Left lung (tissue), 10 donors: ENCODE data around the gene KLRC3. TPM values are rescaled to one million over a fixed set of nuclear protein-coding genes. Genes with fewer than 3 reads are reported as not detected.
"Not testable (repeated sequence)": the region's sequence is repeated elsewhere in the genome, so short reads cannot be mapped to it uniquely, and the experiment has no call there.

Source experiments
- ATAC-seq: fragments of 200-7000 bp; cut with Tn5 transposase; one replicate; pipeline ENCODE4 v1.9.1; 2020; ENCODE audit warnings: moderate library complexity
- DNase-seq, 4 donors: peaks; one replicate each; pipeline ENCODE4 v3.0.0-alpha.2; 2013 to 2020
- H3K27ac ChIP-seq, 2 donors: fragments of 200-600 bp; sonication (generic) in 1 of 2; one replicate each; pipeline versions ENCODE4 v1.5.0 to v1.8.0; 2020 to 2021
- H3K27me3 ChIP-seq, 2 donors: fragments of 200-600 bp; sonication (generic) in 1 of 2; one replicate each; pipeline versions ENCODE4 v1.5.0 to v1.8.0; 2020 to 2021
- H3K36me3 ChIP-seq, 2 donors: fragments of 200-600 bp; sonication (generic) in 1 of 2; one replicate each; pipeline versions ENCODE4 v1.5.0 to v1.8.0; 2020 to 2021
- H3K4me1 ChIP-seq, 2 donors: fragments of 200-600 bp; one replicate each; pipeline ENCODE4 v1.8.0; 2021
- H3K4me3 ChIP-seq, 2 donors: fragments of 200-600 bp; sonication (generic) in 1 of 2; one replicate each; pipeline versions ENCODE4 v1.5.0 to v1.8.0; 2020 to 2021; ENCODE audit warnings: mild to moderate bottlenecking in 1 of 2
- H3K9me3 ChIP-seq, 2 donors: fragments of 200-600 bp; sonication (generic) in 1 of 2; one replicate each; pipeline versions ENCODE4 v1.5.0 to v1.8.0; 2020 to 2021
- intact Hi-C, 2 donors: fragments of 100-400 bp; cut with DNase I; formaldehyde crosslinking; loops; one replicate each; pipeline versions ENCODE4 v1.11.2 to v1.14.2; 2022
- polyA plus RNA-seq, 6 donors: library from polyadenylated mRNA; unstranded; fragments of 120-200 nt; gene quantifications; one replicate each; pipeline ENCODE4 v1.2.1, GENCODE V29; 2013; ENCODE audit not compliant: insufficient read length in 6 of 6
- total RNA-seq, 2 donors: library from RNA; stranded (reverse); fragmentation: NEBNext Ultra II Directional; extraction: Animal tissue kit (Norgen Biotek cat#: 25700); gene quantifications; one replicate each; pipeline ENCODE4 v1.2.1, GENCODE V29; 2021
- TF ChIP-seq, protein P1 (sequence below), 2 donors: fragments of 200-600 bp; sonication (generic) in 1 of 2; IDR thresholded peaks; one replicate each; pipeline versions ENCODE4 v1.5.0 to v1.8.0; 2021; ENCODE audit warnings: antibody characterized with exemption in 2 of 2
- donor health status: DM: no; HTN: yes; CAD: no.
- donor health status: DM: no; HTN: no; CAD: no.

KLRC3 gene
- total and polyA plus RNA-seq, 8 donors = 0.25 to 0.41 (median 0.32) TPM; not detected in 5

DNA sequence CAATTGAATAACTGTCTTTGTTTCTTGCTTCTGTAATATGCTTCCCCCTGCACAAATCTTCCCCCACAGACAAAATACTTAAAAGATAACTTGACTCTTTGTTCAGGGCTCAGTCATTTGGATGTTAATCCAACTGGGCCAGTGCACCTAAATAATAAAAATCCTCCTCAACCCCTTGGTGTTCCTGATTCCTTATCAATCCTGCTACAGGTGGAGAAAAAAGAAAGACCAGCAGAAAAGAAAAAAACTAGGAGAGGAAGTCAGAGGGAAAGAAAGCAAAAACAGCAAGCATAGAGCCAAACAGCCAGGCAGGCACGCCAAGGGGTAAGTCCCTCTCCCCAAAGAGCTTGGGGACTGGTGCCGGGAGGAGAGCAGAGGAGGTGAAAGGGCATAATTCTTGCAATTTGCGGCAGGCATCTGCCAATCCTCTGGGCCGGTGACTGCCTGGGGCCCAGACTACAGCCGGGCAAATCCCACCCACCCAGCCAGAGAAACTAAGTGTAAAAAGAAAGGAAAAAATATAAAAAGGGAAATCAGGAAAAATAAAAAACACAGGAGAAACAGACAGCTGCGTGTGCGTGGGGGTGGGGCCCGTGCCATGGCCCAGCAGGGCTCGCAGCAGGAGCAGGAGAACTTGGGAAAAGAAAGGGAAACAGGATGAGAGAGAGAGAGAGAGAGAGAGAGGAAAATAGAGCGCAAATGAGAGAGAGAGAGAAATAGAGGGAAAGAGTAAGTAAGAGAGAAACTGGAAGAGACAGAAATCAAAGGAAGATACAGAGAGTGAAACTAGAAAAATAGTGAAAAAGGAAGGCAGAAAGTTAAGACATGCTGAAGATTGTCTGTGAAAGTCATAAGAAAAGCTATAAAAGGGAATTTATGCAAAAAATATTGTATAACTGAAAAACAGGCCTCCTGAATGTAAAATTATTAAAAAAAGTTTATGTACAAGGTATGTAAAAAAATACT, 51.9 kb downstream of the KLRC3 start:
- no peaks in the 10 kb centered on the region for H3K36me3 ChIP-seq
- no peak overlapping the region for H3K27ac ChIP-seq
- TF ChIP-seq, protein P1, sequence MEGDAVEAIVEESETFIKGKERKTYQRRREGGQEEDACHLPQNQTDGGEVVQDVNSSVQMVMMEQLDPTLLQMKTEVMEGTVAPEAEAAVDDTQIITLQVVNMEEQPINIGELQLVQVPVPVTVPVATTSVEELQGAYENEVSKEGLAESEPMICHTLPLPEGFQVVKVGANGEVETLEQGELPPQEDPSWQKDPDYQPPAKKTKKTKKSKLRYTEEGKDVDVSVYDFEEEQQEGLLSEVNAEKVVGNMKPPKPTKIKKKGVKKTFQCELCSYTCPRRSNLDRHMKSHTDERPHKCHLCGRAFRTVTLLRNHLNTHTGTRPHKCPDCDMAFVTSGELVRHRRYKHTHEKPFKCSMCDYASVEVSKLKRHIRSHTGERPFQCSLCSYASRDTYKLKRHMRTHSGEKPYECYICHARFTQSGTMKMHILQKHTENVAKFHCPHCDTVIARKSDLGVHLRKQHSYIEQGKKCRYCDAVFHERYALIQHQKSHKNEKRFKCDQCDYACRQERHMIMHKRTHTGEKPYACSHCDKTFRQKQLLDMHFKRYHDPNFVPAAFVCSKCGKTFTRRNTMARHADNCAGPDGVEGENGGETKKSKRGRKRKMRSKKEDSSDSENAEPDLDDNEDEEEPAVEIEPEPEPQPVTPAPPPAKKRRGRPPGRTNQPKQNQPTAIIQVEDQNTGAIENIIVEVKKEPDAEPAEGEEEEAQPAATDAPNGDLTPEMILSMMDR (IDR thresholded peaks at IDR 0.05) = no peak
- no peak for DNase-seq
- intact Hi-C loops = no loop called here
- peaks cover 12 to 44% of the 10 kb centered on the region in 2 donors for H3K4me1 ChIP-seq
- no peak for ATAC-seq
- peaks cover 0 to 5% of the 10 kb centered on the region in 2 donors for H3K9me3 ChIP-seq
- no peaks in the 10 kb centered on the region for H3K27me3 ChIP-seq
- H3K4me3 ChIP-seq = no peak overlapping the region

DNA sequence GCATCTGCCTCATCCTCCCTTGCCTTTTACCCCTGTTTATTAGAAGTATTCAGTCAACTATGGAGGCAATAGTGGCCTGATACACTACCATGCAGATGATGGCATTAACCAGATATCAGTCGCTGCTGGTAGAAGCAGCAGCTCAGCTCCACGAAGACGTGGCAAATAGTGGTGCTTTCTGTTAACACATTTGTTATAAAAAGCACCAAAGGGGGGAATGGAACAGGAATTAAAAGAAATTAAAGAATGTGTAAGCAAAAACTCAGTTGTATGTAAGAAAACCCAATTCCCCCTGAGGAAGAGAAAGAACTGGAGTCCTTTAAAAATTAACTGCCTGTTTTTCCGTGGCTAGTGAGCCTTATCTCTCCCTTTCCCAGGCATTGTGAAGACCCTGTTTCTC, 52.7 kb downstream of the KLRC3 start:
- DNase-seq, ATAC-seq, H3K4me3 ChIP-seq, H3K9me3 ChIP-seq, intact Hi-C loops, H3K27me3 ChIP-seq, H3K36me3 ChIP-seq: not testable (repeated sequence)
- H3K4me1 ChIP-seq = peaks cover 17 to 46% of the 10 kb centered on the region in 2 donors
- H3K27ac ChIP-seq = peak overlapping the region in 1 of 2 donors; percentile 99

GRCh38 chr12:10366875-10367274, 53.5 kb downstream of the KLRC3 start:
- ATAC-seq (peak; percentile 10), DNase-seq (peak in 1 of 4 donors; percentile 64)
- H3K36me3 ChIP-seq = no peaks in the 10 kb centered on the region
- H3K4me1 ChIP-seq = peaks cover 17 to 38% of the 10 kb centered on the region in 2 donors
- no peak overlapping the region for H3K4me3 ChIP-seq
- H3K27me3 ChIP-seq = no peaks in the 10 kb centered on the region
- peak overlapping the region; percentile 26 to 99 for H3K27ac ChIP-seq
- H3K9me3 ChIP-seq = peaks cover 0 to 5% of the 10 kb centered on the region in 2 donors
- intact Hi-C loops = no loop called here
- TF ChIP-seq, protein P1 (IDR thresholded peaks at IDR 0.05) = no peak

- DNase-seq (no peak), ATAC-seq (peak; percentile 2)
- peaks cover 17 to 33% of the 10 kb centered on the region in 2 donors for H3K4me1 ChIP-seq
- H3K27ac ChIP-seq = peak overlapping the region; percentile 92 to 99
- peaks cover 0 to 5% of the 10 kb centered on the region in 2 donors for H3K9me3 ChIP-seq
- H3K4me3 ChIP-seq = peak overlapping the region in 1 of 2 donors; percentile 68
- no peaks in the 10 kb centered on the region for H3K27me3 ChIP-seq
- H3K36me3 ChIP-seq = no peaks in the 10 kb centered on the region
- intact Hi-C loops = no loop called here
- TF ChIP-seq, protein P1 (IDR thresholded peaks at IDR 0.05) = peak; percentile 19 to 38
Observed at GRCh38 chr12:10365696-10366405, 54.5 kb downstream of the KLRC3 start.

DNA sequence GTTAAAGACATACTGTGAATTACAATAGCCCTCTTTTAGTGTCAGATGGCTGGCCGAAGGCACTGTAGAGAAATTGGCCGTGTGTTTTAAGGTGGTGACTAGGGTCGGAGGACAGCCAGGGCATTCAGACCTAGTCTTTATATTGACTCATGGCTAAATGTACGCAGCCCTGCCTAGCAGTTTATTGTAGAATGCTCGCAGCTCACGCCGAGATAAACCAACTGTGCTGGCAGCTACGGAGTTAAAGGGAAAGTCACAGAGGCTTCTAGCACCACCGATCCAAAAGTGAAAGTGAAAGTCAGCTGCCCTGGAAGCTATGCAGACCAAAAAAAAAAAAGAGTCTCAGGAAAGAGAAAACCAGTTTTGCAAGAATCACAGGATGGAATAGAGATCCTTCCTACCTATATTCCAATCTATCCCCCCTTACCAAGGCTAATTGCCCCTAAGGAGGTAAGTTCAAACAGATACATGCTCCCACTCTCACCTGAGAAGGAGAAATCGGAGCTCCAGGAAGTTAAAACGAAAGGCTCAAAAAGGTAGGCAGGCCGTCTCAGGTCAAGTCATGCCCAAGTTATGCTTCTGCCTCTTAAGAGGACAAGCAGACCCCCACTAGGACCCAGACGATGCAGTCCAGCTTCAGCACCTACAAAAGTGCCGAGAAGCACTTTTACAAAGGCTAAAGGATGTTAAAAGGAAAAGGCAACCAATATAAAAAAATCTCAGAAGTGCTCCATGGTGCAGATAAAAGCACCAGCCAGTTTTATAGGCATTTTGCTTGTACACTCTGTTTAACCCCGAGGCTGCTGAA, 55.4 kb downstream of the KLRC3 start:
- DNase-seq (peak in 3 of 4 donors; percentile 76 to 91 (median 86)), ATAC-seq (peak; percentile 81)
- intact Hi-C loops = no loop called here
- Histone ChIP-seq H3K27me3 (no peaks in the 10 kb centered on the region), H3K9me3 (peaks cover 0 to 5% of the 10 kb centered on the region in 2 donors), H3K36me3 (no peaks in the 10 kb centered on the region), H3K27ac (peak overlapping the region; percentile 92 to 99), H3K4me1 (peaks cover 17 to 33% of the 10 kb centered on the region in 2 donors), H3K4me3 (peak overlapping the region; percentile 52 to 68)
- TF ChIP-seq, protein P1 (IDR thresholded peaks at IDR 0.05) = no peak
